ENCODE data around the gene ADAMTS2.

- TF ChIP-seq, protein P1, sequence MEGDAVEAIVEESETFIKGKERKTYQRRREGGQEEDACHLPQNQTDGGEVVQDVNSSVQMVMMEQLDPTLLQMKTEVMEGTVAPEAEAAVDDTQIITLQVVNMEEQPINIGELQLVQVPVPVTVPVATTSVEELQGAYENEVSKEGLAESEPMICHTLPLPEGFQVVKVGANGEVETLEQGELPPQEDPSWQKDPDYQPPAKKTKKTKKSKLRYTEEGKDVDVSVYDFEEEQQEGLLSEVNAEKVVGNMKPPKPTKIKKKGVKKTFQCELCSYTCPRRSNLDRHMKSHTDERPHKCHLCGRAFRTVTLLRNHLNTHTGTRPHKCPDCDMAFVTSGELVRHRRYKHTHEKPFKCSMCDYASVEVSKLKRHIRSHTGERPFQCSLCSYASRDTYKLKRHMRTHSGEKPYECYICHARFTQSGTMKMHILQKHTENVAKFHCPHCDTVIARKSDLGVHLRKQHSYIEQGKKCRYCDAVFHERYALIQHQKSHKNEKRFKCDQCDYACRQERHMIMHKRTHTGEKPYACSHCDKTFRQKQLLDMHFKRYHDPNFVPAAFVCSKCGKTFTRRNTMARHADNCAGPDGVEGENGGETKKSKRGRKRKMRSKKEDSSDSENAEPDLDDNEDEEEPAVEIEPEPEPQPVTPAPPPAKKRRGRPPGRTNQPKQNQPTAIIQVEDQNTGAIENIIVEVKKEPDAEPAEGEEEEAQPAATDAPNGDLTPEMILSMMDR (IDR thresholded peaks at IDR 0.05), result no peak
- no peak for TF ChIP-seq POLR2A (IDR thresholded peaks at IDR 0.05)
Observed at GRCh38 chr5:179203248-179203647, 142.0 kb downstream of the ADAMTS2 start.
